NCI-H748 treated with DMSO at 0.1 percent for 48 hours (cell line): Measurements from ENCODE around the gene TMEM117.

Experiments
- DNase-seq: peaks from one replicate; lab custom pipeline; 2025; lab: John Stamatoyannopoulos, UW

The TMEM117 gene

GRCh38 chr12:43884683-43885410, 49.0 kb downstream of the TMEM117 start:
- DNase-seq: no peak

GRCh38 chr12:43887397-43887796, 51.5 kb downstream of the TMEM117 start:
- no peak for DNase-seq

GRCh38 chr12:43891856-43892574, 56.1 kb downstream of the TMEM117 start:
- DNase-seq: no peak

GRCh38 chr12:43893670-43894069, 57.8 kb downstream of the TMEM117 start:
- DNase-seq: no peak

GRCh38 chr12:43895580-43896206, 59.8 kb downstream of the TMEM117 start:
- no peak for DNase-seq

GRCh38 chr12:43896496-43896895, 60.6 kb downstream of the TMEM117 start:
- DNase-seq: no peak

- no peak for DNase-seq
Observed at GRCh38 chr12:43898474-43898873, 62.6 kb downstream of the TMEM117 start.

GRCh38 chr12:43899574-43899973, 63.7 kb downstream of the TMEM117 start:
- no peak for DNase-seq

GRCh38 chr12:43903686-43904085, 67.8 kb downstream of the TMEM117 start:
- no peak for DNase-seq

GRCh38 chr12:43912859-43913258, 77.0 kb downstream of the TMEM117 start:
- no peak for DNase-seq

GRCh38 chr12:43914391-43914790, 78.5 kb downstream of the TMEM117 start:
- no peak for DNase-seq

- no peak for DNase-seq
Observed at GRCh38 chr12:43914923-43915468, 79.1 kb downstream of the TMEM117 start.

- DNase-seq: no peak
Observed at GRCh38 chr12:43917896-43918295, 82.0 kb downstream of the TMEM117 start.

- no peak for DNase-seq
Observed at GRCh38 chr12:43921666-43922337, 85.9 kb downstream of the TMEM117 start.

GRCh38 chr12:43930032-43930431, 94.2 kb downstream of the TMEM117 start:
- no peak for DNase-seq

GRCh38 chr12:43931187-43931586, 95.3 kb downstream of the TMEM117 start:
- no peak for DNase-seq

GRCh38 chr12:43935581-43935980, 99.7 kb downstream of the TMEM117 start:
- DNase-seq: no peak

GRCh38 chr12:43937947-43938346, 102.1 kb downstream of the TMEM117 start:
- no peak for DNase-seq

- no peak for DNase-seq
Observed at GRCh38 chr12:43942379-43942778, 106.5 kb downstream of the TMEM117 start.

GRCh38 chr12:43945983-43946382, 110.1 kb downstream of the TMEM117 start:
- no peak for DNase-seq

- DNase-seq: no peak
Observed at GRCh38 chr12:43951286-43951685, 115.4 kb downstream of the TMEM117 start.

GRCh38 chr12:43957732-43958372, 122.0 kb downstream of the TMEM117 start:
- no peak for DNase-seq
